ENCODE data around the gene SNRPD3.
"Not testable (repeated sequence)": the region's sequence is repeated elsewhere in the genome, so short reads cannot be mapped to it uniquely, and the experiment has no call there.

SNRPD3 gene

GRCh38 chr22:24526191-24526590 is 29.6 kb upstream of the SNRPD3 start:
- Histone ChIP-seq H3K27ac (ENCODE audit: low read length) (no peak overlapping the region), H2AFZ (ENCODE audit: low read depth, low read length) (no peak overlapping the region), H3K27me3 (ENCODE audit: insufficient read depth, low read length, poor library complexity) (no peaks in the 10 kb centered on the region), H3K4me2 (ENCODE audit: insufficient read depth, low read length) (no peak overlapping the region), H3K9me3 (ENCODE audit: insufficient read depth, low read length, severe bottlenecking) (no peaks in the 10 kb centered on the region), H3K9ac (ENCODE audit: low read depth, low read length) (no peak overlapping the region), H3K36me3 (ENCODE audit: insufficient read depth, low read length) (no peaks in the 10 kb centered on the region), H4K20me1 (ENCODE audit: insufficient read depth, low read length) (no peaks in the 10 kb centered on the region), H3K4me3 (ENCODE audit: low read depth in 1 of 2, low read length in 2 of 2) (no peak overlapping the region), H3K4me1 (ENCODE audit: insufficient read depth, low read length) (peaks cover 7% of the 10 kb centered on the region), H3K79me2 (ENCODE audit: insufficient read depth, low read length) (no peaks in the 10 kb centered on the region)
- DNase-seq (no peak), ATAC-seq (ENCODE audit: insufficient read depth, low read depth) (no peak)
- TF ChIP-seq CTCF (IDR thresholded peaks at IDR 0.05; ENCODE audit: borderline replicate concordance, extremely low read depth, low read length, poor library complexity, severe bottlenecking) (no peak), EZH2 (IDR thresholded peaks at IDR 0.05; ENCODE audit: borderline replicate concordance, low read depth, low read length, severe bottlenecking) (no peak)

DNA sequence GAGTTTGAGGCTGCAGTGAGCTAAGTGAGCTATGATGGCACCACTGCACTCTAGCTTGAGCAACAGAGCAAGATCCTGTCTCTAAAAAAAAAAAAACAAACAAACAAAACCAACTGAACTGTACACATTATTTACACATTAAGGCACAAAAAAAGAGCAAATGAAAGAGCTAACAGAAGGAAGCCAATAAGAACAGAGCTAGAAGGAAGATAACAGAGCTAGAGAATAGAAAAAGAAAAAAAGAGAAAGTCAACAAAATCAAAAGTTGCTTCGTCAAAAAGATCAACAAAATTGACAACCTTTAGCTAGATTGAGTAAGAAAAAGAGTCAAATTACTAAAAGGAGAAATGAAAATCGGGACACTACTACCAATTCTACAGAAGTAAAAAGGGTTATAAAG is 25.9 kb upstream of the SNRPD3 start:
- Histone ChIP-seq H3K79me2 (ENCODE audit: insufficient read depth, low read length) (no peaks in the 10 kb centered on the region), H3K4me3 (ENCODE audit: low read depth in 1 of 2, low read length in 2 of 2) (no peak overlapping the region), H3K4me1 (ENCODE audit: insufficient read depth, low read length) (peaks cover 2% of the 10 kb centered on the region), H4K20me1 (ENCODE audit: insufficient read depth, low read length) (no peaks in the 10 kb centered on the region), H2AFZ (ENCODE audit: low read depth, low read length) (no peak overlapping the region), H3K9me3 (ENCODE audit: insufficient read depth, low read length, severe bottlenecking) (no peaks in the 10 kb centered on the region), H3K27ac (ENCODE audit: low read length) (no peak overlapping the region), H3K4me2 (ENCODE audit: insufficient read depth, low read length) (no peak overlapping the region), H3K27me3 (ENCODE audit: insufficient read depth, low read length, poor library complexity) (no peaks in the 10 kb centered on the region), H3K9ac (ENCODE audit: low read depth, low read length) (no peak overlapping the region), H3K36me3 (ENCODE audit: insufficient read depth, low read length) (no peaks in the 10 kb centered on the region)
- DNase-seq (no peak), ATAC-seq (ENCODE audit: insufficient read depth, low read depth) (no peak)
- TF ChIP-seq CTCF (IDR thresholded peaks at IDR 0.05; ENCODE audit: borderline replicate concordance, extremely low read depth, low read length, poor library complexity, severe bottlenecking) (no peak), EZH2 (IDR thresholded peaks at IDR 0.05; ENCODE audit: borderline replicate concordance, low read depth, low read length, severe bottlenecking) (no peak)

GRCh38 chr22:24530968-24531367 is 24.8 kb upstream of the SNRPD3 start:
- H3K36me3 ChIP-seq (ENCODE audit: insufficient read depth, low read length); H3K4me1 ChIP-seq (ENCODE audit: insufficient read depth, low read length); H3K4me3 ChIP-seq (ENCODE audit: low read depth in 1 of 2, low read length in 2 of 2); H3K9me3 ChIP-seq (ENCODE audit: insufficient read depth, low read length, severe bottlenecking); H3K27ac ChIP-seq (ENCODE audit: low read length); H3K4me2 ChIP-seq (ENCODE audit: insufficient read depth, low read length); H3K79me2 ChIP-seq (ENCODE audit: insufficient read depth, low read length); H3K27me3 ChIP-seq (ENCODE audit: insufficient read depth, low read length, poor library complexity); DNase-seq; H2AFZ ChIP-seq (ENCODE audit: low read depth, low read length); ATAC-seq (ENCODE audit: insufficient read depth, low read depth); H4K20me1 ChIP-seq (ENCODE audit: insufficient read depth, low read length); H3K9ac ChIP-seq (ENCODE audit: low read depth, low read length): not testable (repeated sequence)

DNA sequence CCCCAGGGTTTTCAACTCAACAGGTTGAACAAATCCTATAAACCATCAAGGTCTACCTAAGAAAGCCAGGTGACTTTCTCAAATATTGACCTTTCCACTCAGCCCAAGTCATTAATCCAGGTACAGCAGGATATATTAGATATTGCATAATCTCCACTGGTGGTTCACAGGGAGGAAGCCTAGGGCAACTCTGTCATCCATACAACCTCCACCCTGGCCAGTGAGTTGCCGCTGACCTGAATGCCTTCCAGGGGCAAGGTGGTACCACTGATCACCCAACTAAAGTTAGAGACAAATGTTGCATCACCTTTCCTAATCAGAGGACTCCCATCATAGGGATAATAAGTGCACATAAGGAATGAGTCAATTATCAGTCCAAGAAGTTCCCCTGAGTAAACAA is 23.7 kb upstream of the SNRPD3 start:
- DNase-seq (no peak), ATAC-seq (ENCODE audit: insufficient read depth, low read depth) (no peak)
- Histone ChIP-seq H3K4me3 (ENCODE audit: low read depth in 1 of 2, low read length in 2 of 2) (no peak overlapping the region), H3K9me3 (ENCODE audit: insufficient read depth, low read length, severe bottlenecking) (no peaks in the 10 kb centered on the region), H2AFZ (ENCODE audit: low read depth, low read length) (no peak overlapping the region), H3K79me2 (ENCODE audit: insufficient read depth, low read length) (no peaks in the 10 kb centered on the region), H3K27ac (ENCODE audit: low read length) (no peak overlapping the region), H3K36me3 (ENCODE audit: insufficient read depth, low read length) (no peaks in the 10 kb centered on the region), H3K9ac (ENCODE audit: low read depth, low read length) (no peak overlapping the region), H3K27me3 (ENCODE audit: insufficient read depth, low read length, poor library complexity) (no peaks in the 10 kb centered on the region), H3K4me1 (ENCODE audit: insufficient read depth, low read length) (no peaks in the 10 kb centered on the region), H3K4me2 (ENCODE audit: insufficient read depth, low read length) (no peak overlapping the region), H4K20me1 (ENCODE audit: insufficient read depth, low read length) (no peaks in the 10 kb centered on the region)
- TF ChIP-seq CTCF (IDR thresholded peaks at IDR 0.05; ENCODE audit: borderline replicate concordance, extremely low read depth, low read length, poor library complexity, severe bottlenecking) (no peak), EZH2 (IDR thresholded peaks at IDR 0.05; ENCODE audit: borderline replicate concordance, low read depth, low read length, severe bottlenecking) (no peak)

Data from DND-41 (cell line).